GM18507 (cell line): ENCODE data around the gene ADD3.
"Not testable (repeated sequence)": the region's sequence is repeated elsewhere in the genome, so short reads cannot be mapped to it uniquely, and the experiment has no call there.

Experiments used
- DNase-seq: peaks from one replicate; pipeline ENCODE4 v3.0.0; 2011; ENCODE audit warnings: low read depth; ENCODE audit not compliant: insufficient read length; ENCODE audit errors: extremely low spot score
- FAIRE-seq: peaks from 2 replicates; lab custom pipeline; 2011; peaks lifted over from hg19 to GRCh38; lab: Jason Lieb, UNC

The ADD3 gene

GRCh38 chr10:110087682-110088081 lies 79.9 kb downstream of the ADD3 start:
- FAIRE-seq (no peak), DNase-seq (no peak)

GRCh38 chr10:110088367-110089104 lies 80.8 kb downstream of the ADD3 start:
- no peak for FAIRE-seq
- DNase-seq = no peak

- FAIRE-seq (peak; percentile 71), DNase-seq (no peak)
These were observed 84.0 kb downstream of the ADD3 start for GRCh38 chr10:110091830-110092229.

GRCh38 chr10:110093722-110094121 lies 85.9 kb downstream of the ADD3 start:
- no peak for DNase-seq
- FAIRE-seq = peak; percentile 55

GRCh38 chr10:110094786-110095185 lies 87.0 kb downstream of the ADD3 start:
- FAIRE-seq (no peak), DNase-seq (no peak)

- DNase-seq (no peak), FAIRE-seq (peak; percentile 63)
These were observed 93.8 kb downstream of the ADD3 start for GRCh38 chr10:110101464-110102144.

- DNase-seq (no peak), FAIRE-seq (no peak)
These were observed 96.2 kb downstream of the ADD3 start for GRCh38 chr10:110103921-110104461.

- no peak for FAIRE-seq
- no peak for DNase-seq
These were observed 98.1 kb downstream of the ADD3 start for GRCh38 chr10:110105873-110106272.

GRCh38 chr10:110107430-110107829 lies 99.6 kb downstream of the ADD3 start:
- no peak for FAIRE-seq
- DNase-seq = no peak

- no peak for FAIRE-seq
- DNase-seq = no peak
These were observed 100.1 kb downstream of the ADD3 start for GRCh38 chr10:110107887-110108286.

- FAIRE-seq = no peak
- DNase-seq = no peak
These were observed 101.7 kb downstream of the ADD3 start for GRCh38 chr10:110109511-110109910.

GRCh38 chr10:110110338-110110737 lies 102.6 kb downstream of the ADD3 start:
- DNase-seq (no peak), FAIRE-seq (peak; percentile 67)

- FAIRE-seq = no peak
- DNase-seq = no peak
These were observed 106.0 kb downstream of the ADD3 start for GRCh38 chr10:110113670-110114337.

- not testable (repeated sequence) for FAIRE-seq, DNase-seq
These were observed 106.9 kb downstream of the ADD3 start for GRCh38 chr10:110114668-110115067.

- no peak for DNase-seq
- FAIRE-seq = no peak
These were observed 108.2 kb downstream of the ADD3 start for GRCh38 chr10:110115784-110116520.

- FAIRE-seq (no peak), DNase-seq (no peak)
These were observed 111.3 kb downstream of the ADD3 start for GRCh38 chr10:110118891-110119621.

- FAIRE-seq (no peak), DNase-seq (no peak)
These were observed 115.8 kb downstream of the ADD3 start for GRCh38 chr10:110123594-110123993.

GRCh38 chr10:110129490-110129889 lies 121.7 kb downstream of the ADD3 start:
- DNase-seq = no peak
- FAIRE-seq = no peak

GRCh38 chr10:110134917-110135316 lies 127.1 kb downstream of the ADD3 start:
- no peak for FAIRE-seq

More at GRCh38 chr10:110134917-110135316, 127.1 kb downstream of the ADD3 start:
- DNase-seq = no peak
